HG02884 (cell line): Measurements from ENCODE around the gene SHISA4.
"Not testable (repeated sequence)": the region's sequence is repeated elsewhere in the genome, so short reads cannot be mapped to it uniquely, and the experiment has no call there.

Experiments used
- ATAC-seq: cut with Tn5 transposase; IDR thresholded peaks from one replicate; pipeline ENCODE4 v1.9.1; 2021; ENCODE audit warnings: mild to moderate bottlenecking, moderate library complexity; ENCODE audit not compliant: unreplicated experiment

Gene SHISA4

DNA sequence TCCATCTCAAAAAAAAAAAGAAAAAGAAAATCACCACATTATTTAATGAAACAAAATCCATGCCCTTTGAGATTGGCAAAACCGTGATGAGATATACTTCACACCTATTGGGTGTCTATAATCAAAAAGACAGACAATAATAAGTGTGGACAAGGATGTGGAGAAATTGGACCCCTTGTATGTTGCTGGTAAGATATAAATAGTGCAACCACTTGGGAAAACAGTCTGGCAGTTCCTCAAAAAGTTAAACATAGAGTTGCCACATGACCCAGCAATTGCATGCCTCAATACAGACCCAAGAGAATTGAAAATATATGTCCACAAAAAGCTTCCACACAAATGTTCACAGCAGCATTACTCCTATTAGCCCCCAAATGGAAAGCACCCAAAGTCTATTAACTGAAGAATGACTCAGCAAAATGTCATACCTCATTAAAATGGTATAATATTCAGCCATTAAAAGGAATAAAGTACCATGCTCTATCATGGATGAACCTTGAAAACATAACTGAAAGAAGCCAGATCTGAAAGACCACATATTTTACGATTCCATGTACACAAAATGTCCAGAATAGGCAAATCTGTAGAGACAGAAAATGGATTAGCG, 33.4 kb downstream of the SHISA4 start:
- ATAC-seq, result no peak

- no peak for ATAC-seq
These were observed 36.5 kb downstream of the SHISA4 start for GRCh38 chr1:201925301-201925567.

DNA sequence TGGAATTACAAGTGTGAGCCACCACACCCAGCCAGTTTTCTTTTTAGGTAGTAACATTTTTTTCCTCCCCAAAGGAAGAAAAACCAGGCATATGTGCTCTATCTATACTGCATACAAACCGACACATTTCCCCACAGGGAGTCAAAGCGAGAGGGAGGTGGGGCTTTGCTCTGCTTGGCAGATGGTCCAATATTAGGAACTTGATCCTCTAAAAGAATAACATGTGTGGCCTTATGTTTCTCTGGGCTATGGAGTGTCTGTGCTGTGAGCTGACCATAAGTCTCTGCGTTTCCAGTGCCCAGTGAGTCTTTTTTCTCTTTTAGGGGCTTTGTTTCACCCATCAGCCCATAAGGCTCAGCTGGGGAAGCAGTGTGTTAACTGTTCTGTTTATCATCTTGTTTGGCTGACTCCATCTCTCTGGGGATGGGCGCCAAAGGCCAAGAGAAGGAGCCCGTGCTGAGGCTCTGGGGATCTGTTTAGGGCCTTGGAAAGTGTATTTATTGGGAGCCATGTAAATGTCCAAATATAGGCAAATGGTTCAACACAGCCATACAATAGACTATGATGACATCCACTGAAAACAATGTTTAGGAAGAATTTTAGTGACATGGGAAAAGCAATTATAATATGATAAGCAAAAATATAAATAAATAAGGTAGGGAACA, 37.4 kb downstream of the SHISA4 start:
- no peak for ATAC-seq

GRCh38 chr1:201928266-201928665, 39.6 kb downstream of the SHISA4 start:
- no peak for ATAC-seq

GRCh38 chr1:201930137-201930536, 41.4 kb downstream of the SHISA4 start:
- no peak for ATAC-seq

- no peak for ATAC-seq
These were observed 42.1 kb downstream of the SHISA4 start for GRCh38 chr1:201930803-201931202.

- ATAC-seq, result no peak
These were observed 45.2 kb downstream of the SHISA4 start for GRCh38 chr1:201933840-201934430.

- no peak for ATAC-seq
These were observed 49.0 kb downstream of the SHISA4 start for GRCh38 chr1:201937624-201938213.

DNA sequence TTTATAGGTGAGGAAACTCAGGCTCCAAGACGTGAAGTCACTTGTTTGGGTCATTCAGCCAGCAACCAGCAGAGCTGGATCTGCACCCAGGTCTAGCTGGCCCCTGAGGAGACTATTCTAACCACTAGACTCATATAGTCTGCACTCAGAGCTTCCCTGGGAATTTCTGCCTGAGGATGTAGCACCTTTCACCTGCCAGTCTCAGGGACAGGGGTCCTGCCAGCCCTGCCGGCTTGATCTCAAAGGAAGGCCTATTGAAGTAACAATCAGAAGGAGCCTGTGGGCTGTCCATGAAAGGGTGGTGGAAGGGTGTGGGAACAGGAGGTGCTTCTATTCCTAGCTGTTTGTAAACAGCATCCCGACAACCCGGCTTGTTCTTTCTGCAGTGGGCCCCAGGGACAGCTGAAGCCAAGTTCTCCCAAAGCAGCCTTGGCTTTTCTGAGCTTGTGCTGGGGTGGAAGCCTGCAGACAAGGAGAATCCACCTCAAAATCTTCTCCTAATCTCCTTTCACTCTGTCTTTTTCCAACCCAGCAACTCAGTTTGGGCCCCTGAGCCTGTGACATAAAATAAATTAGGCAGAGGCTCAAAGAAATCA, 49.8 kb downstream of the SHISA4 start:
- ATAC-seq, result no peak

GRCh38 chr1:201939148-201939547, 50.5 kb downstream of the SHISA4 start:
- ATAC-seq, result no peak

GRCh38 chr1:201939574-201939973, 50.9 kb downstream of the SHISA4 start:
- no peak for ATAC-seq

GRCh38 chr1:201940316-201940715, 51.6 kb downstream of the SHISA4 start:
- ATAC-seq, result not testable (repeated sequence)

DNA sequence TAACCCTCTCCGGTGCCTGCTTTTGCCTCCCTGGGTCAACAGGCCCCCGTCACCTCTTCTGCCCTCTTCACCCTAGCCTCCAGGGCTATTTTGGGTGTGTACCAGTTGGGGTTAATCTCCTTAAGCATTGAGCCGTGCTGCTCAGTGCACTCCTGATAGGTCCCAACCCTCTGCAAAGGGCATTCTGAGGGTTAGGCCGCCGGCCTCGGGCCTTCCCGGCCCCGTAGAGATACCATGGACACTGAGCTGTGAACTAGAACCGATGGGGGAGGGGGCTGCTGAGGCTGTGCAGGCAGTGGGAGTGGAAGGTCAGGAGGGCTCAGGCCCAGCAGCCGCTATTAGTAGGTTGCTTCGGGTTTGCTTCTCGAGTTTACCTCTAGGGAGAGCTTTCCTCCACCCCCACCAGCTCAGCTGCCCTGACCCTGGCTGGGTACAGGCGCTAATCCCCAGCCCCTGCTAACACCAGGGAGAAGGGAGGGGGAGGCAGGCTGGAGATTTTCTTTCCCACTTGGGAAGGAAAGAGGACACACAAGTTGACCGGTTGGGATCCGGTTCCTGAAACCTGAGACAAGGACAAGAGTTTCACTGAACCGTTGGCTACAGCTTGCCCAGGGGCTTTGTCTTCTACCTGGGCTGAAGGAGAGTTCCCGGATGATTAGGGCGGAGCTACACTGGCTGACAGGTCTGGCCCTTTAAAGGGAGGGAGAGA, 52.9 kb downstream of the SHISA4 start:
- no peak for ATAC-seq

DNA sequence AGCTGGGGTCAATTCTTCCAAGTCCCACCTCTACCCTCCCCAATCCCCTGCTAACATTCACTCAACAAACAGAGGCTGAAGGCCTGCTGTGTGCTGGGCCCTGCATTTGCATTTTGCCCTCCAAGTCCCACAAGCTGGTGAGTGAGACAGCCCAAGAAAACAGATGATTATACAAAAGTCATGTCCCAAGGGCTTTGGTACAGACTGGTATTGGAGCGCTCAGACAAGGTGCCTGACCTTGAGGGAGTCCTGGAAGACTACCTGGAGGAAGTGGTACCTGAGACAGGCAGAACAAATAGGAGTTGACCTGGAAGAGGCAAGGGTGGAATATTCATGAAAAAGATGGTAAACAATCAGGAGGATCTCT, 53.4 kb downstream of the SHISA4 start:
- no peak for ATAC-seq
